ENCODE results near the gene TSFM.

DNA sequence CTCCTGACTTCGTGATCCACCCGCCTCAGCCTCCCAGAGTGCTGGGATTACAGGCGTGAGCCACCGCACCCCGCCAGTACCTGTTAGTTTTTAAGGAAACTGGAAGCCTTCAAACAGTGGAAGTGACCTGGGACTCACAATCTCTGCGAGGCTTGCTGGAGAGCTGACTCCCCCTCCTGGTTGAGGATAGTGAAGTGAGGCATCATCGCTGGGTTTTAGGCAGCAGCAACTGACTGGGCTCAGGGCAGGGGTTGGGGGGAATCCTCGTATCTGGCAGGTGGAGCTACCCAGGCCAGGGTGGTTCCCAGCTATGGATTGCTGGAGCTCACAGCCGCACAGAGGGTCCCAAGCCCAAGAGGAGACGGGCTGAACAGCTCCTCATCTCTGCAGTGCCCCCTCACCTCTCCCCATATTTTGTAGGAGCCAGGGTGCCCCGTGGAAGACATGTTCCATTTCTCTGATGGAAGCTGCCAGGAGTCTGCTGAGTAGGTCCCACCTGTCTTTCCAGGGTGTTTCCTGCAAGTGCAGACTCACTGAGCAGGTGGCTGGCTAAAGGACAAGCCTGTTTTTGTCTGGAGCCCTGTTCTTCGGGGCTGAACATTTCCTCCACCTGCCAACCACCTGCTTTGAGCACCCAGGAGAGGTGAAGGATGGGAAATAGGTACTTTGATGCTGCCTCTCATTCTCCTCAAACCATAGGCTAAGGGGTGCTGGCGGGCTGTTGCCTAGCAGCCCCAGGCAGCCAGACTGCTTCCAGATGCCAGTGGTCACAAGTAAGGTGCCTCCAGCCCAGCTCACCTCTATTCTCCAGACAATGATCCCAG lies 32.8 kb downstream of the TSFM start:
- TF ChIP-seq, protein P1, sequence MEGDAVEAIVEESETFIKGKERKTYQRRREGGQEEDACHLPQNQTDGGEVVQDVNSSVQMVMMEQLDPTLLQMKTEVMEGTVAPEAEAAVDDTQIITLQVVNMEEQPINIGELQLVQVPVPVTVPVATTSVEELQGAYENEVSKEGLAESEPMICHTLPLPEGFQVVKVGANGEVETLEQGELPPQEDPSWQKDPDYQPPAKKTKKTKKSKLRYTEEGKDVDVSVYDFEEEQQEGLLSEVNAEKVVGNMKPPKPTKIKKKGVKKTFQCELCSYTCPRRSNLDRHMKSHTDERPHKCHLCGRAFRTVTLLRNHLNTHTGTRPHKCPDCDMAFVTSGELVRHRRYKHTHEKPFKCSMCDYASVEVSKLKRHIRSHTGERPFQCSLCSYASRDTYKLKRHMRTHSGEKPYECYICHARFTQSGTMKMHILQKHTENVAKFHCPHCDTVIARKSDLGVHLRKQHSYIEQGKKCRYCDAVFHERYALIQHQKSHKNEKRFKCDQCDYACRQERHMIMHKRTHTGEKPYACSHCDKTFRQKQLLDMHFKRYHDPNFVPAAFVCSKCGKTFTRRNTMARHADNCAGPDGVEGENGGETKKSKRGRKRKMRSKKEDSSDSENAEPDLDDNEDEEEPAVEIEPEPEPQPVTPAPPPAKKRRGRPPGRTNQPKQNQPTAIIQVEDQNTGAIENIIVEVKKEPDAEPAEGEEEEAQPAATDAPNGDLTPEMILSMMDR (IDR thresholded peaks at IDR 0.05; ENCODE audit: low read length), result 0 out of 2 replicates have a peak, but pooled peaks have one; percentile 6
- no peak for TF ChIP-seq EZH2 (IDR thresholded peaks at IDR 0.05; ENCODE audit: borderline replicate concordance, low read length)

All from OCI-LY1 (cell line).